ENCODE results near the gene DIP2A.

DIP2A gene

GRCh38 chr21:46555678-46556077 lies 97.0 kb downstream of the DIP2A start:
- H3K27me3 ChIP-seq (ENCODE audit: control insufficient read depth in 1 of 2, insufficient read depth in 2 of 2, low read length in 2 of 2) = no peaks in the 10 kb centered on the region

GRCh38 chr21:46556802-46557201 lies 98.1 kb downstream of the DIP2A start:
- H3K9ac ChIP-seq (ENCODE audit: low read length in 2 of 2) = no peak overlapping the region
- no peaks in the 10 kb centered on the region for H3K27me3 ChIP-seq (ENCODE audit: control insufficient read depth in 1 of 2, insufficient read depth in 2 of 2, low read length in 2 of 2)
- no peaks in the 10 kb centered on the region for H3K9me3 ChIP-seq (ENCODE audit: control insufficient read depth in 2 of 2, low read length in 2 of 2)
- no peak overlapping the region for H3K27ac ChIP-seq (ENCODE audit: low read length)
- H3K4me3 ChIP-seq (ENCODE audit: low read length in 2 of 2) = no peak overlapping the region
- H3K36me3 ChIP-seq (ENCODE audit: control insufficient read depth in 2 of 2, insufficient read depth in 2 of 2, low read length in 2 of 2) = peaks cover 48 to 49% of the 10 kb centered on the region in 2 donors
- H3K4me1 ChIP-seq (ENCODE audit: control insufficient read depth, insufficient read depth, low read length) = no peaks in the 10 kb centered on the region

More at GRCh38 chr21:46555678-46556077, 97.0 kb downstream of the DIP2A start:
- Histone ChIP-seq H3K9ac (ENCODE audit: low read length in 2 of 2) (no peak overlapping the region), H3K9me3 (ENCODE audit: control insufficient read depth in 2 of 2, low read length in 2 of 2) (no peaks in the 10 kb centered on the region), H3K27ac (ENCODE audit: low read length) (no peak overlapping the region), H3K4me3 (ENCODE audit: low read length in 2 of 2) (no peak overlapping the region), H3K36me3 (ENCODE audit: control insufficient read depth in 2 of 2, insufficient read depth in 2 of 2, low read length in 2 of 2) (peaks cover 42 to 45% of the 10 kb centered on the region in 2 donors), H3K4me1 (ENCODE audit: control insufficient read depth, insufficient read depth, low read length) (no peaks in the 10 kb centered on the region)

- no peak overlapping the region for H3K4me3 ChIP-seq (ENCODE audit: low read length in 2 of 2)
- no peaks in the 10 kb centered on the region for H3K9me3 ChIP-seq (ENCODE audit: control insufficient read depth in 2 of 2, low read length in 2 of 2)
- no peaks in the 10 kb centered on the region for H3K27me3 ChIP-seq (ENCODE audit: control insufficient read depth in 1 of 2, insufficient read depth in 2 of 2, low read length in 2 of 2)
- no peak overlapping the region for H3K27ac ChIP-seq (ENCODE audit: low read length)
- H3K36me3 ChIP-seq (ENCODE audit: control insufficient read depth in 2 of 2, insufficient read depth in 2 of 2, low read length in 2 of 2) = peaks cover 48 to 53% of the 10 kb centered on the region in 2 donors
- H3K4me1 ChIP-seq (ENCODE audit: control insufficient read depth, insufficient read depth, low read length) = no peaks in the 10 kb centered on the region
- no peak overlapping the region for H3K9ac ChIP-seq (ENCODE audit: low read length in 2 of 2)
Observed at GRCh38 chr21:46557469-46557868, 98.8 kb downstream of the DIP2A start.

DNA sequence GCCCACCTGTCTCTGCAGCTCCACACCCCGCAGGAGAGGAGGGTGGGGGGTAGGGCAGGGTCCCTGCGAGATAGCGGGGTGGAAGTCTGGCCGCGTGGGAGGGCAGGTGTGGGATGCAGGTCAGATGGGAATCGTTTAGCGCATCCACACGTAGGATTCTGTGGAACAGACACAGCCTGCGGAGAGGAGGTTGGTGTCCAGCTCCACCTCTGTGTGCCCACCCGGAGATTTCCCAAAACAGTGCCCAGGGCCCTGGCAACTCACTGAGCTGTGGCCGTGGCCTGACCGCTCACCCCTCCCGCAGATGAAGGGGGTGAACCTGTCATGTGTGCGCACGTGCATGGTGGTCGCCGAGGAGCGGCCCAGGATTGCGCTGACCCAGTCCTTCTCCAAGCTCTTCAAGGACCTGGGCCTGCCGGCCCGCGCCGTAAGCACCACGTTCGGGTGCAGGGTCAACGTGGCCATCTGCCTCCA lies 99.3 kb downstream of the DIP2A start:
- Histone ChIP-seq H3K9ac (ENCODE audit: low read length in 2 of 2) (no peak overlapping the region), H3K9me3 (ENCODE audit: control insufficient read depth in 2 of 2, low read length in 2 of 2) (no peaks in the 10 kb centered on the region), H3K4me1 (ENCODE audit: control insufficient read depth, insufficient read depth, low read length) (no peaks in the 10 kb centered on the region), H3K4me3 (ENCODE audit: low read length in 2 of 2) (no peak overlapping the region), H3K27ac (ENCODE audit: low read length) (no peak overlapping the region), H3K27me3 (ENCODE audit: control insufficient read depth in 1 of 2, insufficient read depth in 2 of 2, low read length in 2 of 2) (no peaks in the 10 kb centered on the region), H3K36me3 (ENCODE audit: control insufficient read depth in 2 of 2, insufficient read depth in 2 of 2, low read length in 2 of 2) (peaks cover 49 to 53% of the 10 kb centered on the region in 2 donors)

DNA sequence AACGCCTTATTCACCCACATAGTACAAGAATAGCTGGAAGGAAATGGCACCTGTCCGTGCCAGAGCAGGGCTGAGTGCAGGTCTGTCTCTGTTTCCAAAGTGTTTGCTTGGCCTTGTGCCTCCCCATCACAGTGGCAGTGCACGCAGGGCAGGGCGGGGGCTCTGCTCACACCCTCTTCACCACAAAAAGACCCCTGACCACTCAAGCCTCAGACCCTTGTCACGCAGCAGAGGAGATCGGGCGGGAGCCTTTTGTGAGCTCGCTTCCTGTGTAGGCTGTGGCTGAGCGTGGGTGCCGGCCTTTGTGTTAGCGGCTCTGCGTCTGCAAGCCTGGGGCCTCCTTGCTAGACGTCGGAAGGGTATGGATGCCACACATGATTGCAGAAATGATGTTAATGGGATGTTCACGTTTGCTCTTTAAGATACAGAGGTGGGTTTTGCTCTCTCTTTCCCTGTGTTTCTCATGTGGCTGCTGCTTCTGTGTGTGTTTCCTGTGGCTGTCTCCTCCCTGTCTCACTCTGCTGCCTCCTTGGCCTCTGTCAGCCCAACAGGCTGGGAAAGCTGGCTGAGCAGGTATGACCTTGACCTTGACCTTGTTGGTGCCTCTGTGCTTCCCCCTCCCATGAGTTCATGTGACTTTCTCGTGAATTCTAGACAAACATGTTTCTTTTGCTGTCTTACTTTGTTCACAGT lies 100.7 kb downstream of the DIP2A start:
- Histone ChIP-seq H3K9ac (ENCODE audit: low read length in 2 of 2) (no peak overlapping the region), H3K36me3 (ENCODE audit: control insufficient read depth in 2 of 2, insufficient read depth in 2 of 2, low read length in 2 of 2) (peaks cover 50 to 65% of the 10 kb centered on the region in 2 donors), H3K27me3 (ENCODE audit: control insufficient read depth in 1 of 2, insufficient read depth in 2 of 2, low read length in 2 of 2) (no peaks in the 10 kb centered on the region), H3K4me1 (ENCODE audit: control insufficient read depth, insufficient read depth, low read length) (no peaks in the 10 kb centered on the region), H3K4me3 (ENCODE audit: low read length in 2 of 2) (no peak overlapping the region), H3K9me3 (ENCODE audit: control insufficient read depth in 2 of 2, low read length in 2 of 2) (no peaks in the 10 kb centered on the region), H3K27ac (ENCODE audit: low read length) (no peak overlapping the region)

DNA sequence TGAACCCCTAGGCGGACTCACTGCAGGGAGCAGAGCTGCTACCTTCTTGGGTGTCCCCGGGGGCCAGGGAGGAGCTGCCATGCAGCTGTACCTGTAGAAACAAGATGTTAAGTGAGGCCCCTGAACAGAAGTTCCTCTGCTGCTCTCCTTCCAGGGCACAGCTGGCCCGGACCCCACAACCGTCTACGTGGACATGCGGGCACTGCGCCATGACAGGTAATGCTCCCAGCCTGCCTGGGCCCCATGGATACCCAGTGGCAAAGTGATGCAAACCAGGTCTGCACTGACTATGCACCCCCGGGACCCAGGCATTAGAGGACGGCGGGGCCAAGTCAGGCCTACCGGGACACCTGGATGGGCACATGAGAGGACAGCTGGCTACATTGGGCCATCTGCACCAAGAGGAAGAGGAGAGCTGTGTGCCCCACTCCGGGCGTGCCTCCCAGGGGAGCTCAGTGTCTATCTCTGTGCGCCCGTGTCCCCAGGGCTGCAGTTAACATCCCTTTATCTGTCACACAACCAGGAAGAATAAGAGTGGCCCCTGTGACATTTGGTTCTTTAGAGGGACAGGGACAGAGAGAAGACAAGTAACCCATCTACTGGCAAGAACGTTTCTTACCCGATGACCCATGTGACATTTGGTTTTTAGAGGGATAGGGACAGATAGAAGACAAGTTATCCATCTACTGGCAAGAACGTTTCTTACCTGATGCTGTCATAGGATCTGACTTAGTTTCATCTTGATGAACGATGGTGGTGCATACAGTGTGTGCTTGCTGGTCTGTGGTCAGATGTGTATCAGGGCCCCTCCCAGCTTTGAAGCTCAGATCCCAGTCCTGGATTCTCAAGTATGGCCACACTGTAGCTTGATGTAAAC lies 102.1 kb downstream of the DIP2A start:
- Histone ChIP-seq H3K9ac (ENCODE audit: low read length in 2 of 2) (no peak overlapping the region), H3K4me1 (ENCODE audit: control insufficient read depth, insufficient read depth, low read length) (no peaks in the 10 kb centered on the region), H3K9me3 (ENCODE audit: control insufficient read depth in 2 of 2, low read length in 2 of 2) (no peaks in the 10 kb centered on the region), H3K27me3 (ENCODE audit: control insufficient read depth in 1 of 2, insufficient read depth in 2 of 2, low read length in 2 of 2) (no peaks in the 10 kb centered on the region), H3K36me3 (ENCODE audit: control insufficient read depth in 2 of 2, insufficient read depth in 2 of 2, low read length in 2 of 2) (peaks cover 49 to 69% of the 10 kb centered on the region in 2 donors), H3K4me3 (ENCODE audit: low read length in 2 of 2) (no peak overlapping the region), H3K27ac (ENCODE audit: low read length) (no peak overlapping the region)

- Histone ChIP-seq H3K4me1 (ENCODE audit: control insufficient read depth, insufficient read depth, low read length) (no peaks in the 10 kb centered on the region), H3K4me3 (ENCODE audit: low read length in 2 of 2) (no peak overlapping the region), H3K9me3 (ENCODE audit: control insufficient read depth in 2 of 2, low read length in 2 of 2) (no peaks in the 10 kb centered on the region), H3K27me3 (ENCODE audit: control insufficient read depth in 1 of 2, insufficient read depth in 2 of 2, low read length in 2 of 2) (no peaks in the 10 kb centered on the region), H3K27ac (ENCODE audit: low read length) (no peak overlapping the region), H3K36me3 (ENCODE audit: control insufficient read depth in 2 of 2, insufficient read depth in 2 of 2, low read length in 2 of 2) (peaks cover 52 to 75% of the 10 kb centered on the region in 2 donors), H3K9ac (ENCODE audit: low read length in 2 of 2) (no peak overlapping the region)
Observed at GRCh38 chr21:46561445-46562090, 102.9 kb downstream of the DIP2A start.

GRCh38 chr21:46562472-46562871 lies 103.8 kb downstream of the DIP2A start:
- Histone ChIP-seq H3K9me3 (ENCODE audit: control insufficient read depth in 2 of 2, low read length in 2 of 2) (no peaks in the 10 kb centered on the region), H3K27ac (ENCODE audit: low read length) (no peak overlapping the region), H3K36me3 (ENCODE audit: control insufficient read depth in 2 of 2, insufficient read depth in 2 of 2, low read length in 2 of 2) (peaks cover 52 to 76% of the 10 kb centered on the region in 2 donors), H3K9ac (ENCODE audit: low read length in 2 of 2) (no peak overlapping the region), H3K4me1 (ENCODE audit: control insufficient read depth, insufficient read depth, low read length) (no peaks in the 10 kb centered on the region), H3K27me3 (ENCODE audit: control insufficient read depth in 1 of 2, insufficient read depth in 2 of 2, low read length in 2 of 2) (no peaks in the 10 kb centered on the region), H3K4me3 (ENCODE audit: low read length in 2 of 2) (no peak overlapping the region)

- Histone ChIP-seq H3K4me3 (ENCODE audit: low read length in 2 of 2) (no peak overlapping the region), H3K9ac (ENCODE audit: low read length in 2 of 2) (no peak overlapping the region), H3K36me3 (ENCODE audit: control insufficient read depth in 2 of 2, insufficient read depth in 2 of 2, low read length in 2 of 2) (peaks cover 52 to 76% of the 10 kb centered on the region in 2 donors), H3K27ac (ENCODE audit: low read length) (no peak overlapping the region), H3K9me3 (ENCODE audit: control insufficient read depth in 2 of 2, low read length in 2 of 2) (no peaks in the 10 kb centered on the region), H3K27me3 (ENCODE audit: control insufficient read depth in 1 of 2, insufficient read depth in 2 of 2, low read length in 2 of 2) (no peaks in the 10 kb centered on the region), H3K4me1 (ENCODE audit: control insufficient read depth, insufficient read depth, low read length) (no peaks in the 10 kb centered on the region)
Observed at GRCh38 chr21:46562964-46563607, 104.4 kb downstream of the DIP2A start.

DNA sequence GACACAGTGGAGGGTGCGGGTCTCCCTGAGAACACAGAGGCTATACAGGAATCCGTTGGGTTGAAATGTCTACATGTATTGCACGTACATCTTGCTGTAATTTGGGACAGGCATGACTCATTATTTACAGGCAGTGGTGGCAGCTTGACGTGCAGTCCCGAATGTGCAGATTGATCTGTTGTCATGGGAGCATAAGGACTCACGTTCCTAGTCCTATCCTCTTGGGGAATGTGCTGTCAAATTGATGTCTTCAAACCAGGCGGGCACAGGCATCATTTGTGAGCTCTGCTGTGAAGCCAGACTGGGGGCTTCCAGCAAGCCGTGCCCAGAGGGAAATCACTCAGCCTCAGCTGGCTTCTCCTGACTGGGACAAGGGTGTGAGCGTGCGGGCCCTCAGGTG lies 105.7 kb downstream of the DIP2A start:
- Histone ChIP-seq H3K36me3 (ENCODE audit: control insufficient read depth in 2 of 2, insufficient read depth in 2 of 2, low read length in 2 of 2) (peaks cover 52 to 74% of the 10 kb centered on the region in 2 donors), H3K27ac (ENCODE audit: low read length) (no peak overlapping the region), H3K4me3 (ENCODE audit: low read length in 2 of 2) (no peak overlapping the region), H3K4me1 (ENCODE audit: control insufficient read depth, insufficient read depth, low read length) (no peaks in the 10 kb centered on the region), H3K9ac (ENCODE audit: low read length in 2 of 2) (no peak overlapping the region), H3K9me3 (ENCODE audit: control insufficient read depth in 2 of 2, low read length in 2 of 2) (no peaks in the 10 kb centered on the region), H3K27me3 (ENCODE audit: control insufficient read depth in 1 of 2, insufficient read depth in 2 of 2, low read length in 2 of 2) (no peaks in the 10 kb centered on the region)

Data from stomach smooth muscle (tissue), 2 donors.